GM23338 (cell line): ENCODE measurements around the gene RHO. TPM values are rescaled to one million over a fixed set of nuclear protein-coding genes. Genes with fewer than 3 reads are reported as not detected.
"Not testable (repeated sequence)": the region's sequence is repeated elsewhere in the genome, so short reads cannot be mapped to it uniquely, and the experiment has no call there.

Experiments
- ATAC-seq: fragments of 200-7000 bp; cut with Tn5 transposase; 3 replicates; pipeline ENCODE4 v1.9.1; 2020
- DNase-seq: peaks from one replicate; pipeline ENCODE4 v3.0.0-alpha.2; 2015; ENCODE audit warnings: low spot score
- H2AFZ ChIP-seq: fragments of 200-600 bp; sonication (generic); 2 replicates; pipeline ENCODE4 v1.8.0; 2016; ENCODE audit warnings: antibody characterized with exemption, mild to moderate bottlenecking, moderate library complexity
- H3F3A ChIP-seq: fragments of 200-600 bp; sonication (generic); replicated peaks from 2 replicates; pipeline ENCODE4 v1.8.0; 2017; ENCODE audit warnings: antibody characterized with exemption, mixed run types, low read depth
- H3K27ac ChIP-seq: fragments of 200-600 bp; sonication (generic); 2 replicates; pipeline ENCODE4 v1.6.1; 2016; ENCODE audit warnings: low read depth
- H3K27me3 ChIP-seq: fragments of 200-600 bp; sonication (generic); 2 replicates; pipeline ENCODE4 v1.8.0; 2016; ENCODE audit warnings: mild to moderate bottlenecking, mixed run types, moderate library complexity; ENCODE audit not compliant: insufficient read depth
- H3K36me3 ChIP-seq: fragments of 200-600 bp; sonication (generic); 2 replicates; pipeline ENCODE4 v1.8.0; 2016; ENCODE audit warnings: mild to moderate bottlenecking; ENCODE audit not compliant: insufficient read depth
- H3K4me1 ChIP-seq: fragments of 200-600 bp; sonication (generic); 2 replicates; pipeline ENCODE4 v1.8.0; 2016; ENCODE audit warnings: mild to moderate bottlenecking, moderate library complexity; ENCODE audit not compliant: insufficient read depth
- H3K4me2 ChIP-seq: fragments of 200-600 bp; sonication (generic); 2 replicates; pipeline ENCODE4 v1.7.1; 2017; ENCODE audit warnings: mixed run types
- H3K4me3 ChIP-seq: fragments of 200-600 bp; sonication (generic); 2 replicates; pipeline ENCODE4 v1.6.1; 2016; ENCODE audit warnings: mixed run types
- H3K79me2 ChIP-seq: fragments of 200-600 bp; sonication (generic); replicated peaks from 2 replicates; pipeline ENCODE4 v1.8.0; 2017; ENCODE audit warnings: mild to moderate bottlenecking; ENCODE audit not compliant: insufficient read depth
- H3K9me2 ChIP-seq: fragments of 200-600 bp; sonication (generic); 2 replicates; pipeline ENCODE4 v1.8.0; 2017; ENCODE audit not compliant: insufficient read depth
- H4K20me1 ChIP-seq: fragments of 200-600 bp; sonication (generic); replicated peaks from 2 replicates; pipeline ENCODE4 v1.8.0; 2017; ENCODE audit warnings: mild to moderate bottlenecking; ENCODE audit not compliant: insufficient read depth
- H3K27ac Mint-ChIP-seq: 2 replicates; pipeline ENCODE4 v1.8.0; 2020; ENCODE audit warnings: inconsistent platforms, mild to moderate bottlenecking, moderate library complexity, mixed read lengths
- H3K27me3 Mint-ChIP-seq: 3 replicates; pipeline ENCODE4 v1.8.0; 2022; ENCODE audit warnings: low read depth, mild to moderate bottlenecking, moderate library complexity, mixed read lengths, inconsistent platforms; ENCODE audit not compliant: insufficient read depth, poor library complexity
- H3K36me3 Mint-ChIP-seq: 3 replicates; pipeline ENCODE4 v1.8.0; 2021; ENCODE audit warnings: low read depth, mild to moderate bottlenecking, inconsistent platforms, moderate library complexity, mixed read lengths
- H3K4me1 Mint-ChIP-seq: 3 replicates; pipeline ENCODE4 v1.8.0; 2020; ENCODE audit warnings: mild to moderate bottlenecking, inconsistent platforms, mixed read lengths
- H3K4me3 Mint-ChIP-seq: 3 replicates; pipeline ENCODE4 v1.8.0; 2021; ENCODE audit warnings: moderate library complexity, mild to moderate bottlenecking, inconsistent platforms, mixed read lengths
- H3K9me3 Mint-ChIP-seq: 3 replicates; pipeline ENCODE4 v1.8.0; 2020; ENCODE audit warnings: moderate library complexity, mild to moderate bottlenecking, inconsistent platforms, mixed read lengths
- CREB1 ChIP-seq: fragments of 250-450 bp; sonication (Bioruptor Pico); IDR thresholded peaks from 2 replicates; pipeline ENCODE4 v1.5.0; 2020; ENCODE audit warnings: low read depth, mild to moderate bottlenecking, moderate library complexity
- EZH2 ChIP-seq: fragments of 200-600 bp; sonication (generic); IDR thresholded peaks from one replicate; pipeline ENCODE4 v1.8.0; 2017; ENCODE audit warnings: antibody characterized with exemption, mild to moderate bottlenecking, low read depth; ENCODE audit not compliant: unreplicated experiment
- JUNB ChIP-seq: IDR thresholded peaks from one replicate; pipeline ENCODE4 v1.6.1; 2016; ENCODE audit warnings: antibody characterized with exemption; ENCODE audit not compliant: unreplicated experiment
- NANOG ChIP-seq: IDR thresholded peaks from 2 replicates; pipeline ENCODE4 v1.6.1; 2016; ENCODE audit warnings: antibody characterized with exemption, borderline replicate concordance
- ZNF331 ChIP-seq: fragments of 250-450 bp; sonication (Bioruptor Pico); IDR thresholded peaks from 2 replicates; pipeline ENCODE4 v1.5.0; 2020; ENCODE audit warnings: low read depth, mild to moderate bottlenecking, moderate library complexity
- polyA plus RNA-seq: library from polyadenylated mRNA; unstranded; fragments of >200 nt; fragmentation: Nextera tagmentation; extraction: Ambion mirVana; gene quantifications from 2 replicates; pipeline ENCODE4 v1.2.1, GENCODE V29; 2016
- total RNA-seq: library from RNA; depleted of rRNA; stranded (reverse); fragments of >200 nt; shearing (Covaris generic); gene quantifications from 2 replicates; pipeline ENCODE4 v1.2.3, GENCODE V29; 2014
- TF ChIP-seq, protein P1 (sequence below): IDR thresholded peaks from 2 replicates; pipeline ENCODE4 v1.6.1; 2016; ENCODE audit warnings: antibody characterized with exemption

Gene RHO
- total and polyA plus RNA-seq, 2 experiments from 2014 or later: not detected

DNA sequence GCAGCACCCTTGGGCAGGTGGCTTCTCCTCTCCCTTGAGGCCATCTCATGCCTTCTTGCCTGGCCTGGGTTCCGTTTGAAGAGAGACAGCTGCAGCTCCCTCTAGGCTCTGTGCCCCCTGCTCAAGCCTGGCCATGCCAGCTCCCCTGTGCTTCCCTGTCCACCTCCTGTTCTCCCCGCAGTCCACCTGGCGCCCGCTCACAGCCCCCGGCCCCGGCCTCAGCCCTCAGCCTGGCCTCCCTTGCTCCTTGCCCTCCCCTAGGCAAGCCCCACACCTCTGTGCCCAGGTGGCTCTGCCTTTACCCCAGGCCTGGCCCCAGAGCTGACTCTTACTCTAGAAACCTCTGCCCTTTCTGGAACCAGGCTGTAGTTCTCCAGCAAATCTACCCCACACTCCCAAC lies 13.9 kb upstream of the RHO start:
- H3K4me1 ChIP-seq: no peaks in the 10 kb centered on the region

DNA sequence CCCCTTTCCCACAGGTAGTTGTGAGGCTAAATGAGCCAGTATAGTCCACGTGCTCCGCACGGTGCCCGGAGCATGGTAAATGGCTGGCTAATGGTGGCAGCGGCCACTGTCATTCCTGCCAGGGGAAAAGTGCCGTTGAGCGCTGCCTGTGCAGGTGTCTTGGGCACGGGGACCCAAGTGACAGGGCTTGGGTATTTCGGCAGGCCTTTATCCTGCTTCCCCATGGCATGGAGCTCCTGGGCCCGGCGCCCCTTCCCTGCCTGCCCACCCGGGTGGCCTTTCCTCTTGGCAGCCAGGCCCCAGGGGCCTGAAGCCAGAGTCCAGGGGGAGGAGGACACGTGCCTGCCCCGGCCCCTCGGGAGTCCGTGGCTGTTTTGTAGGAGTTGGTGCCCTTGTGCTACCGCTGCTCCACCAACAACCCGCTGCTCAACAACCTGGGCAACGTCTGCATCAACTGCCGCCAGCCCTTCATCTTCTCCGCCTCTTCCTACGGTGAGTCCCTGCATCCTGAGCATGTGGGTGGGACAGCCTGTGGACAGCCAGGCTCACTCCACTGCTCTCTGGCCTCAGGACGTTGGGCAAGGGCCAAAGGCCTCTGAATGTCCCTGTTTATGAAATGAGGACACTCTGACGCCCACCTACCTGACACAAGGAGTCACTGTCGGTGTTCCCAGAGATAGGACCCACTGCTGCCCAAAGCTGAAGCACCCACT lies 13.2 kb upstream of the RHO start:
- H3K9me3 Mint-ChIP-seq, H3K27ac ChIP-seq, H3K27me3 ChIP-seq, H3F3A ChIP-seq, H3K4me3 Mint-ChIP-seq, H4K20me1 ChIP-seq, H3K9me2 ChIP-seq, H3K4me1 ChIP-seq, H3K4me1 Mint-ChIP-seq, H3K4me2 ChIP-seq, H3K79me2 ChIP-seq, H3K36me3 ChIP-seq, ATAC-seq, H2AFZ ChIP-seq, H3K4me3 ChIP-seq, H3K27ac Mint-ChIP-seq, DNase-seq: not testable (repeated sequence)
- Mint-ChIP-seq H3K36me3 (peaks cover 21% of the 10 kb centered on the region), H3K27me3 (peaks cover 14% of the 10 kb centered on the region)

More for the DNA sequence above, 13.9 kb upstream of the RHO start:
- no peaks in the 10 kb centered on the region for H3K27me3 ChIP-seq
- H3K27ac Mint-ChIP-seq: no peak overlapping the region
- H3K36me3 Mint-ChIP-seq: peaks cover 21% of the 10 kb centered on the region
- H3K9me3 Mint-ChIP-seq: no peaks in the 10 kb centered on the region; the same call in 2 of the 3 replicates
- no peaks in the 10 kb centered on the region for H3K36me3 ChIP-seq
- no peak overlapping the region for H2AFZ ChIP-seq
- H3K4me3 Mint-ChIP-seq: no peak overlapping the region
- peaks cover 14% of the 10 kb centered on the region for H3K27me3 Mint-ChIP-seq
- DNase-seq (no peak), ATAC-seq (no peak)
- H3K4me2 ChIP-seq: no peak overlapping the region
- no peaks in the 10 kb centered on the region for H3K79me2 ChIP-seq
- TF ChIP-seq NANOG: no peak
- TF ChIP-seq CREB1 (CRISPR knock-in tag): no peak
- TF ChIP-seq EZH2: no peak
- TF ChIP-seq JUNB: no peak
- no peak for TF ChIP-seq ZNF331 (CRISPR knock-in tag)
- TF ChIP-seq, protein P1, sequence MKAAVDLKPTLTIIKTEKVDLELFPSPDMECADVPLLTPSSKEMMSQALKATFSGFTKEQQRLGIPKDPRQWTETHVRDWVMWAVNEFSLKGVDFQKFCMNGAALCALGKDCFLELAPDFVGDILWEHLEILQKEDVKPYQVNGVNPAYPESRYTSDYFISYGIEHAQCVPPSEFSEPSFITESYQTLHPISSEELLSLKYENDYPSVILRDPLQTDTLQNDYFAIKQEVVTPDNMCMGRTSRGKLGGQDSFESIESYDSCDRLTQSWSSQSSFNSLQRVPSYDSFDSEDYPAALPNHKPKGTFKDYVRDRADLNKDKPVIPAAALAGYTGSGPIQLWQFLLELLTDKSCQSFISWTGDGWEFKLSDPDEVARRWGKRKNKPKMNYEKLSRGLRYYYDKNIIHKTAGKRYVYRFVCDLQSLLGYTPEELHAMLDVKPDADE: no peak
- H3K4me3 ChIP-seq: no peak overlapping the region
- no peaks in the 10 kb centered on the region for H3K9me2 ChIP-seq
- H4K20me1 ChIP-seq: no peaks in the 10 kb centered on the region
- 0 out of 3 replicates have a peak, but pooled peaks cover 2% of the 10 kb centered on the region for H3K4me1 Mint-ChIP-seq
- H3F3A ChIP-seq: no peaks in the 10 kb centered on the region
- H3K27ac ChIP-seq: no peak overlapping the region

DNA sequence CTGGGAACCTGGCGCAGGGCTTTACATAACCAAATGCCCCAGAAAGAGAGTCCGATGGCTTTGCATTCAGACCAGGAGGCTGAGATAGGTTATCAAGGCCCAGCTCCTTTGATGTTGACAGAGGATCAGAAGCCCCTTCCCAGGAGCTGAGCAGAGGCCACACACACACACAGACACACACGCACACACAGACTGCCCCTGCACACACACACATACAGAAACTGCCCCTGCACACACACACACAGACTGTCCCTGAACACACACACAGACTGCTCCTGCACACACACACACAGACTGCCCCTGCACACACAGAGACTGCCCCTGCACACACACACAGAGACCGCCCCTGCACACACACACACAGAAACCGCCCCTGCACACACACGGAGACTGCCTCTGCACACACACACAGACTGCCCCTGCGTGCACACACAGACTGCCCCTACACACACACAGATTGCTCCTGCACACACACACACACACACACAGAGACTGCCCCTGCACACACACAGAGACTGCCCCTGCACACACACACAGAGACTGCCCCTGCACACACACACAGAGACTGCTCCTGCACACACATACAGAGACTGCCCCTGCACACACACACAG lies 12.5 kb upstream of the RHO start:
- not testable (repeated sequence) for ATAC-seq, DNase-seq, H3F3A ChIP-seq, H3K4me3 Mint-ChIP-seq, H3K4me3 ChIP-seq, H4K20me1 ChIP-seq, H2AFZ ChIP-seq, H3K27ac ChIP-seq, H3K4me1 ChIP-seq, H3K36me3 ChIP-seq, H3K4me1 Mint-ChIP-seq, H3K79me2 ChIP-seq, H3K27me3 ChIP-seq, H3K4me2 ChIP-seq, H3K9me3 Mint-ChIP-seq, H3K9me2 ChIP-seq
- H3K36me3 Mint-ChIP-seq: peaks cover 21% of the 10 kb centered on the region
- H3K27ac Mint-ChIP-seq: peak overlapping the region; percentile 63; the same call in 1 of the 2 replicates
- peaks cover 11% of the 10 kb centered on the region for H3K27me3 Mint-ChIP-seq
